Stimulated activated memory B cell treated with anti-CD40 and anti-IgM and Interleukin-4, amounts not matched to agents 10 μg/mL and 1 μg/mL and 100 μg/mL, for 72 hours (primary cell): Measurements from ENCODE around the gene PLSCR1.

Experiments used
- ATAC-seq: fragments of 150-1000 bp; cut with Tn5 transposase; 2 replicates; pipeline ENCODE4 v1.10.0; 2021
- H3K27ac Mint-ChIP-seq: one replicate; pipeline ENCODE4 v1.8.0; 2022; ENCODE audit warnings: mild to moderate bottlenecking, mixed read lengths
- H3K27me3 Mint-ChIP-seq: one replicate; pipeline ENCODE4 v1.8.0; 2022; ENCODE audit warnings: mixed read lengths
- H3K36me3 Mint-ChIP-seq: one replicate; pipeline ENCODE4 v1.8.0; 2022; ENCODE audit warnings: mixed read lengths
- H3K4me1 Mint-ChIP-seq: one replicate; pipeline ENCODE4 v1.8.0; 2022; ENCODE audit warnings: mixed read lengths
- H3K4me3 Mint-ChIP-seq: one replicate; pipeline ENCODE4 v1.8.0; 2022; ENCODE audit warnings: mild to moderate bottlenecking, moderate library complexity, mixed read lengths
- H3K9me3 Mint-ChIP-seq: one replicate; pipeline ENCODE4 v1.8.0; 2022; ENCODE audit warnings: mixed read lengths

The PLSCR1 gene

GRCh38 chr3:146544002-146544928 is at the start of gene PLSCR1:
Gene PLSCR1, minus strand, starts transcription at chr3:146544607. Its CDS starts 8,055 bp downstream, at chr3:146536552.
- H3K27me3 Mint-ChIP-seq: no peaks in the 10 kb centered on the region
- H3K4me1 Mint-ChIP-seq: peaks cover 53% of the 10 kb centered on the region
- peak within 1 kb of the TSS; percentile 81 for H3K4me3 Mint-ChIP-seq
- H3K36me3 Mint-ChIP-seq: no peaks in the 10 kb centered on the region
- H3K27ac Mint-ChIP-seq: peak within 1 kb of the TSS; percentile 85
- ATAC-seq: peak; percentile 96
- H3K9me3 Mint-ChIP-seq: no peaks in the 10 kb centered on the region

- Mint-ChIP-seq H3K27me3 (no peaks in the 10 kb centered on the region), H3K27ac (no peak overlapping the region), H3K36me3 (no peaks in the 10 kb centered on the region), H3K9me3 (no peaks in the 10 kb centered on the region), H3K4me1 (no peaks in the 10 kb centered on the region), H3K4me3 (no peak overlapping the region)
- no peak for ATAC-seq
These were observed 49.4 kb upstream of the PLSCR1 start for GRCh38 chr3:146593776-146594175.

DNA sequence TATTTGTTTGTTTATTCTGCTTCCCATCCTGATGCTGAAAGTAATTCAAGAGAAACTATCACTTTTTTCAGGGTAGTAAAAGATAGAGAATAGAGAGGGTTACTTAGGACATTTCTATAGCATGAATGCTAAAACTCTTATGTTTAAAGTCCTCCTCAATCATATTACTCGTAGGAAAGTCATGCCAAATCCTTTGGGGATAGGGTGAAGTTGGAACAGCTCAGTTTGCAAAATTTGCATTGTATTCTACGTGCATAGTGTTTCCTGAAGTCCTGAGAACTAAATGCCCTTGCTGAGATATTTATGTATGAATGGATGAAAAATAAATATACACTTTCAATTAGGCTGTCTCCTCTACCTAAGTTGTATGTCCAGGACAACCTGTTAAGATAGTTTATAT is 46.1 kb upstream of the PLSCR1 start:
- no peaks in the 10 kb centered on the region for H3K4me1 Mint-ChIP-seq
- H3K27me3 Mint-ChIP-seq: peaks cover 8% of the 10 kb centered on the region
- H3K4me3 Mint-ChIP-seq: no peak overlapping the region
- no peak overlapping the region for H3K27ac Mint-ChIP-seq
- H3K9me3 Mint-ChIP-seq: no peaks in the 10 kb centered on the region
- no peaks in the 10 kb centered on the region for H3K36me3 Mint-ChIP-seq
- no peak for ATAC-seq

DNA sequence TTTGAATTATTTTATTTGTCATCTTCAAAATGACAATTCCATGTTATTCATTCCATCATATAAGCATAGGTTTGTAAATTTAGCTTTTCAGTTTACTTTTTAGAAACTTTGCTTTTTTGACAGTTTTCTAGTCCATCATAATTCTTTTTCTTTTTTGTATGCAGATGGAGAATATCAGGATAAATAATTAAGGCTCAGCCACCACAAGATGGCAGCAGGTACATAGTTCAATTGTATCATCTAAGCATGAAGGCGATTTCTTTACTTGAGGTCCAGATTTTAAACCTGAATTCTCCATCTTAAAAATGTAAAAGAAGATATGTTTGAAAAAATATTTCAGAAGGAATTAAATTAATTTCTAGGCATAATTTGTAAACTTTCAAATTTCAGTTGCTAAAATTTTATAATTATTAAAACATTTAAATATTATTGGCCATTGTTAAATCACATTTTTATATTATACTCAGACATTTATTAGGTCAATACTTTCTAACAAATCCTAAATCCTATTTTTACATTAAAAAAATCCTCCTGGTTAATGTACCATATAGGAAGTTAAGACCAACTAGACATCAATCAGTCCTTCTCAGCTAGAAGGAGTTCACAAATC is 45.6 kb upstream of the PLSCR1 start:
- no peaks in the 10 kb centered on the region for H3K4me1 Mint-ChIP-seq
- no peak overlapping the region for H3K27ac Mint-ChIP-seq
- H3K9me3 Mint-ChIP-seq: no peaks in the 10 kb centered on the region
- H3K36me3 Mint-ChIP-seq: no peaks in the 10 kb centered on the region
- no peak overlapping the region for H3K4me3 Mint-ChIP-seq
- peaks cover 8% of the 10 kb centered on the region for H3K27me3 Mint-ChIP-seq
- ATAC-seq: no peak

DNA sequence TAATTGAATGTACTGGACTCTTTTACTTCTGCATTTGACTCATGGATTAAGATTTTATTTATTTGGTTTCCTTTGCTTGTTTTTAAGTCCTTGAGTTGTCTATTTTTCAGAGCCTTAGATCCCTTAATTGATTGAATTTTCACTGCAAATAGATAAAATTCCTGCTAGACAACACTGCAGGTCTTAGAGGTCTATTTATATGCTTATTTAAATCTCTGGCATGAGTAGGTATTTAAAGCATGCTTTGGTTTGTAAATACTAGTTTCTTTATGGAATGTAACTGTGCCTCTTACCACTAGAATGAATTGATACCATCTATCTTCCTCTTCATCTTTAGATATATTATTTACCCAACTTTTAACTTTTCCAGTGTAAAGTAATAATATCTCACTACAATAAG is 40.7 kb upstream of the PLSCR1 start:
- Mint-ChIP-seq H3K27me3 (peaks cover 8% of the 10 kb centered on the region), H3K27ac (no peak overlapping the region), H3K4me1 (no peaks in the 10 kb centered on the region), H3K9me3 (peaks cover 7% of the 10 kb centered on the region), H3K36me3 (no peaks in the 10 kb centered on the region), H3K4me3 (no peak overlapping the region)
- ATAC-seq: no peak

DNA sequence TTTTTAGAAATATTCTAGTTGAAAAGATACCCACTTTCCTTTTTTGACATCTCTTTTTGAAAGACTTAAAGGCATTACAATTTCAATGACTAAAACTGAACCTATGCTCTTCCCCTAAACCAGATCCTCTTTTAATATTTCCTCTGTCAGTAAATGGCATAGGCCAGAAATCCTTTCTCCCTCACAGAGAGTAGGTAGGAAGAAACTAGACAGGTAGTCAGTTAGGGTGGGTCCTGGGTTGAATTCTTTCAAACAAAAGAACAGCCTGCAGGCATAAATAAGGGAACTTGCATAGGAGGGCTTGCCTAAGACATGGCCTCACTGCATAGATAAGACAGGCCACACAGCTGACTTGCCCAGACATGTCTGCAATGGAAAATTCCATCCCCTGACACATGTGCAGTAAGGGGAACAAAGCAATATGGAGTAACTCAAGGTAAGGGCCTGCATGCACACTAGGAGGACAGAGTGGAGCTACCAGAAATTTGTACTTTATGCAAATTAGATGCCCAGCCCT is 37.6 kb upstream of the PLSCR1 start:
- H3K4me3 Mint-ChIP-seq: no peak overlapping the region
- no peaks in the 10 kb centered on the region for H3K36me3 Mint-ChIP-seq
- ATAC-seq: peak; percentile 56
- no peak overlapping the region for H3K27ac Mint-ChIP-seq
- peaks cover 7% of the 10 kb centered on the region for H3K9me3 Mint-ChIP-seq
- H3K4me1 Mint-ChIP-seq: no peaks in the 10 kb centered on the region
- peaks cover 8% of the 10 kb centered on the region for H3K27me3 Mint-ChIP-seq

GRCh38 chr3:146581080-146581601 is 36.7 kb upstream of the PLSCR1 start:
- ATAC-seq: no peak
- no peak overlapping the region for H3K27ac Mint-ChIP-seq
- H3K4me3 Mint-ChIP-seq: no peak overlapping the region
- H3K27me3 Mint-ChIP-seq: peaks cover 2% of the 10 kb centered on the region
- no peaks in the 10 kb centered on the region for H3K4me1 Mint-ChIP-seq
- peaks cover 7% of the 10 kb centered on the region for H3K9me3 Mint-ChIP-seq
- no peaks in the 10 kb centered on the region for H3K36me3 Mint-ChIP-seq

DNA sequence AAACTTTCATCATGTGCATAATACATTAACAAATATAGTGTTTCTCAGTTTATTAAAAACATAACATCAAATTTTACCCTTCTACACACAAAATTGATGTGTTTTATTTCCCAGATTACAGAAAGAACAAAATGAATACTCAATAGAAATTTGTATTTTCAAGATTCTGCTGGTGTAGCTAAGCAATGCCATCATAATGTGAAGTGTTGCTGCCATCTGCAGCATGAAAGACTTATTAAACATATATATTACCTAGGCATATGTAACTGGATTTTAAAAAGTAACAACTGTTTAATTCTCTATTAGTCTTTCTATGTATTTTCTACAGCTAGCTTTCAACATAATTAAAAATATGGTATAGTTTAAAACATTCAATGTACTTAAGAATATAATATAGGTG is 33.3 kb upstream of the PLSCR1 start:
- ATAC-seq: no peak
- no peak overlapping the region for H3K4me3 Mint-ChIP-seq
- H3K27me3 Mint-ChIP-seq: no peaks in the 10 kb centered on the region
- no peaks in the 10 kb centered on the region for H3K4me1 Mint-ChIP-seq
- H3K36me3 Mint-ChIP-seq: no peaks in the 10 kb centered on the region
- no peaks in the 10 kb centered on the region for H3K9me3 Mint-ChIP-seq
- H3K27ac Mint-ChIP-seq: no peak overlapping the region

DNA sequence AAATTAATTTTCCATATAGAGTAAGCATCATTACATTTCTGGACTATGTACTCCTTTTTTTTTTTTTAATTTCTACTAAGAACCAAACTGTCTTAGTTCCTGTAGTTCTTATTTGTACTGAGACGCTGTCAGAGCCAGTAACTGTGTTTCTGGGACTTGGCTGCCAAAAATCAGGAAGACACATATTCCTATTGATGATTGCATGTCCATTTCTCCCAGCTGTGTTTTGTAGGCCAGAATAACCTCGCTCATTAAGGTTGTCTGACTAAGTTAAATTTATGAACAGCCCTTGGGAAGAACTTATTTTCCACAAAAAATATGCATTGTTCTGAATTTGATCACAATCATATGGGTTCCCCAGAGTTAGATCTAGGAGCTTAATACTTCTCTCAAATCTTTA is 31.2 kb upstream of the PLSCR1 start:
- no peaks in the 10 kb centered on the region for H3K4me1 Mint-ChIP-seq
- H3K9me3 Mint-ChIP-seq: no peaks in the 10 kb centered on the region
- ATAC-seq: no peak
- H3K27me3 Mint-ChIP-seq: no peaks in the 10 kb centered on the region
- H3K4me3 Mint-ChIP-seq: no peak overlapping the region
- H3K27ac Mint-ChIP-seq: no peak overlapping the region
- no peaks in the 10 kb centered on the region for H3K36me3 Mint-ChIP-seq

DNA sequence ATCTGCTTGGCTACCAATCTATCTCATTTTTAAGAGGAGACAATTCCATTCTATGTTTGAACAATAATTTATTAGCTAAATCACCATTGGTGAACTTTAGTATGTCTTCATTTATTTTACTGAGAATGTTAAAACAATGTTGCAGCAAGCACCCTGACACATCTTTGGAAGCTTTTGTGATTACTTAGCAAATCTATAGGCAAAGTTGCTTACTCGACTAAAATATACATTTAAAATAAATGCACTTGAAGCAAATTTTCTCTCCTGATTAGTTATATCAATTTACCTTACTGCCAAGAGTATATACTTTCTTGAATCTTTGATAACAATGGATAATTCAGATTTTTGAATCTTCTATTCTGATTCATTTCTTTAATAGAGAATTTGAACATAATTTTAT is 29.8 kb upstream of the PLSCR1 start:
- no peak for ATAC-seq
- Mint-ChIP-seq H3K27me3 (no peaks in the 10 kb centered on the region), H3K4me3 (no peak overlapping the region), H3K36me3 (no peaks in the 10 kb centered on the region), H3K4me1 (no peaks in the 10 kb centered on the region), H3K27ac (no peak overlapping the region), H3K9me3 (no peaks in the 10 kb centered on the region)

DNA sequence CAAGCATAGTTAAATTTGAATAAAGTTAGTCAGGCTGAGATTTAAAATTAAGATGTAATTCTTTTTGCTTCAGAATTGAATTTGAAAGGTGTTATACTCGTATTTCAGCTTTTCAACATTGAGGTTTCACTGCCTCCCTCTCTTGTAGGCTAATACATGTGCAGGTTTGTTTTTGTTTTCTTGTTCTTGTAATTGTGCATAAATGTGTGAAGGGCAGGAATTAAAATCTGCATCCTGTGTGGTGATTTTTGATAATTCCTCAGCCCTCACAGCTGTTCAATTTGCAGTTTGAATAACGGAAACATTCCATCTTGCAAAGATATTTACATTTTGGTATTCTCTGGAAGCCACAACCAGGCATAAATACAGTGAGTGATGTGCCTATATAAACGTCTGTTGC is 24.9 kb upstream of the PLSCR1 start:
- no peaks in the 10 kb centered on the region for H3K9me3 Mint-ChIP-seq
- ATAC-seq: no peak
- H3K27me3 Mint-ChIP-seq: no peaks in the 10 kb centered on the region
- H3K4me3 Mint-ChIP-seq: no peak overlapping the region
- no peaks in the 10 kb centered on the region for H3K4me1 Mint-ChIP-seq
- no peak overlapping the region for H3K27ac Mint-ChIP-seq
- no peaks in the 10 kb centered on the region for H3K36me3 Mint-ChIP-seq

DNA sequence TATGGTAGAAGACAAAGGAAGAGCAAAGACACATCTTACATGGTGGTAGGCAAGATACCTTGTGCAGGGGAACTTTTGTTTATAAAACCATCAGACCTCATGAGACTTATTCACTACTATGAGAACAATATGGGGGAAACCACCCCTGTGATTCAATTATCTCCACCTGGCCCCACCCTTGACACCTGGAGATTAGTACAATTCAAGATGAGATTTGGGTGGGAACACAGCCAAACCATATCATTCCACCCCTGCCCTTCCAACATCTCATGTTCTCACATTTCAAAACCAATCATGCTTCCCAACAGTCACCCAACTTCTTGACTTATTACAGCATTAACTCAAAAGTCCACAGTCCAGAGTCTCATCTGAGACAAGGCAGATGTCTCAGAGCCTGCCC is 21.7 kb upstream of the PLSCR1 start:
- Mint-ChIP-seq H3K4me1 (no peaks in the 10 kb centered on the region), H3K4me3 (no peak overlapping the region), H3K27ac (no peak overlapping the region), H3K9me3 (no peaks in the 10 kb centered on the region), H3K36me3 (no peaks in the 10 kb centered on the region), H3K27me3 (peaks cover 20% of the 10 kb centered on the region)
- ATAC-seq: no peak

- Mint-ChIP-seq H3K27me3 (peaks cover 20% of the 10 kb centered on the region), H3K9me3 (no peaks in the 10 kb centered on the region), H3K27ac (no peak overlapping the region), H3K4me1 (no peaks in the 10 kb centered on the region), H3K4me3 (no peak overlapping the region), H3K36me3 (no peaks in the 10 kb centered on the region)
- no peak for ATAC-seq
These were observed 17.5 kb upstream of the PLSCR1 start for GRCh38 chr3:146561879-146562278.

DNA sequence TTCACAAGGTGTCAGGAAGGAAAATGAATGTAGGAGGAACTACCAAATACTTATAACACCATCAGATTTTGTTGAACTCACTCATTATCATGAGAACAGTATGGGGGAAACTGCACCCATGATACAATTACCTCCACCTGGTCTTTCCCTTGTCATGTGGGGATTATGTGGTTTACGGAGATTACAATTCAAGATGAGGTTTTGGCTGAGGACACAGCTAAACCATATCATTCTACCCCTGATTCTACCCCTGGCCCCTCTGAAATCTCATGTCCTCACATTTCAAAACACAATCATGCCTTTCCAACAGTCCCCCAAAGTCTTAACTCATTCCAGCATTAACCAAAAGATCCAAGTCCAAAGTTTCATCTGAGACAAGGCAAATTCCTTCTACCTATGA is 17.1 kb upstream of the PLSCR1 start:
- no peaks in the 10 kb centered on the region for H3K36me3 Mint-ChIP-seq
- H3K9me3 Mint-ChIP-seq: no peaks in the 10 kb centered on the region
- H3K4me3 Mint-ChIP-seq: no peak overlapping the region
- ATAC-seq: no peak
- no peaks in the 10 kb centered on the region for H3K4me1 Mint-ChIP-seq
- no peak overlapping the region for H3K27ac Mint-ChIP-seq
- H3K27me3 Mint-ChIP-seq: peaks cover 20% of the 10 kb centered on the region

DNA sequence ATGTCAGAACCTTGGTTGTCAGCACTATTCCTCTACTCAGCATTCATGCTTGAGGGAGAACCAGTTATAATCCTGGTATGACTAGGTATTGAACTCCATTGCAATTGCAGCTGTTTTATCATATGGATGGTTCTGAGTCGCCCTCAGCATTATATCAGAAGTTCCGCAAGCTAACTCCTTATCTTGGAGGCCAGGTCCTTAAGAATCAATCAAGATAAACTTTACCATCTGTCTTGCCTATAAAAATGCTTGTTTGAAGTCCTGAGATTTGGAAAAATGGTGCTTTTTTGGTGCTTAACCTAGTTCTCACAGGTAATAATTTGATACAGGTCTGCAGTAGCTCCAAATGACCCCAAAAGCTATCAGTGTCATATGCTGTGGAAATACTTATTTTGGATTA is 16.3 kb upstream of the PLSCR1 start:
- Mint-ChIP-seq H3K9me3 (no peaks in the 10 kb centered on the region), H3K4me3 (no peak overlapping the region), H3K27me3 (peaks cover 20% of the 10 kb centered on the region), H3K4me1 (no peaks in the 10 kb centered on the region), H3K36me3 (no peaks in the 10 kb centered on the region), H3K27ac (no peak overlapping the region)
- ATAC-seq: no peak

DNA sequence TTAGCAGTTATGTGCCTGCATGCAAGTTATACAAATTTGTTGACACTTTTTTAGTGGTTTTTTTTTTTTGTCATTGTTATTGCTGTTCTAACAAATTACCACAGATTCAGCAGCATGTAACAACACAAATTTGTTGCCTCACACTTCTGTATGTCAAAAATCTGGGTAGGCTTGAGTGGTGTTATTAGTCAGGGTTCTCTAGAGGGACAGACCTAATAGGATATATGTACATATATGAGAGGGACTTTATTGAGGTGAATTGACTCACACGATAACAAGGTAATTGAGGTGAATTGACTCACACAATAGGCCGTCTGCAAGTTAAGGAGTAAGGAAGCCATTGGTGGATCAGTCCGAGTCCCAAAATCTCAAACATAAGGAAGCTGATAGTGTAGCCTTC is 15.0 kb upstream of the PLSCR1 start:
- ATAC-seq: no peak
- H3K9me3 Mint-ChIP-seq: no peaks in the 10 kb centered on the region
- peaks cover 20% of the 10 kb centered on the region for H3K27me3 Mint-ChIP-seq
- no peak overlapping the region for H3K4me3 Mint-ChIP-seq
- H3K27ac Mint-ChIP-seq: no peak overlapping the region
- H3K4me1 Mint-ChIP-seq: no peaks in the 10 kb centered on the region
- H3K36me3 Mint-ChIP-seq: no peaks in the 10 kb centered on the region
